Body of pancreas (tissue), 4 donors: ENCODE measurements around the gene C10orf90. TPM values are rescaled to one million over a fixed set of nuclear protein-coding genes. Genes with fewer than 3 reads are reported as not detected.
A peak's percentile ranks its signal among the peaks of the same experiment; 100 is the strongest.

ENCODE experiments used
- ATAC-seq: fragments of 150-250 bp; one replicate; pipeline ENCODE4 v1.9.1; 2016
- DNase-seq, 4 donors: peaks; one replicate each; pipeline ENCODE4 v3.0.0-alpha.2; 2019
- H3K27ac ChIP-seq, 4 donors: fragments of 200-600 bp; sonication (generic); 1 replicate in 3 of 4; 2 replicates in 1 of 4; pipeline versions ENCODE4 v1.5.1 to v1.6.1; 2016 to 2019; ENCODE audit warnings: mild to moderate bottlenecking in 1 of 4, mixed read lengths in 1 of 4, moderate library complexity in 1 of 4
- H3K27me3 ChIP-seq, 2 donors: fragments of 200-600 bp; sonication (generic); one replicate each; pipeline ENCODE4 v1.6.0; 2016; ENCODE audit warnings: mild to moderate bottlenecking in 1 of 2
- H3K36me3 ChIP-seq, 2 donors: fragments of 200-600 bp; sonication (generic); replicated peaks in 1 of 2; 2 replicates each; pipeline ENCODE4 v1.5.1; 2016; ENCODE audit warnings: low read depth in 2 of 2; ENCODE audit not compliant: insufficient read depth in 1 of 2
- H3K4me1 ChIP-seq: fragments of 200-600 bp; sonication (generic); one replicate; pipeline ENCODE4 v1.6.0; 2016
- H3K4me3 ChIP-seq, 2 donors: fragments of 200-600 bp; sonication (generic); 1 replicate in 1 of 2; 2 replicates in 1 of 2; pipeline ENCODE4 v1.5.1; 2016 to 2019
- H3K9me3 ChIP-seq, 3 donors: fragments of 200-600 bp; sonication (generic); 1 replicate in 2 of 3; 2 replicates in 1 of 3; pipeline ENCODE4 v1.5.1; 2016
- CTCF ChIP-seq, 7 experiments: fragments of 450-650 bp in 4 of 7; fragments of 200-600 bp in 3 of 7; sonication (generic) in 3 of 7; IDR thresholded peaks; one replicate each; pipeline ENCODE4 v1.5.1; 2016 to 2019; ENCODE audit warnings: antibody characterized with exemption in 7 of 7
- POLR2A ChIP-seq, 3 donors: fragments of 450-650 bp; IDR thresholded peaks; one replicate each; pipeline ENCODE4 v1.6.1; 2016; ENCODE audit warnings: antibody characterized with exemption in 3 of 3, mild to moderate bottlenecking in 2 of 3
- WGBS, 2 donors: methylation state at CpG; one replicate each; pipeline ENCODE4 v1.1.5; 2017; 5-methylcytosine and 5-hydroxymethylcytosine counted together
- intact Hi-C: fragments of 100-400 bp; cut with DNase I; formaldehyde crosslinking; loops from one replicate; pipeline ENCODE4 v1.15.1; 2023
- total RNA-seq, 2 donors: library from RNA; depleted of rRNA; stranded (reverse); fragments of >200 nt; gene quantifications; one replicate each; pipeline ENCODE4 v1.1.0, GENCODE V29; 2016

C10orf90 gene
- total RNA-seq = not detected

- TF ChIP-seq CTCF (IDR thresholded peaks at IDR 0.05) = no peak
- no peak for TF ChIP-seq POLR2A (IDR thresholded peaks at IDR 0.05)
- no peak for DNase-seq
- Histone ChIP-seq H3K36me3 (no peaks in the 10 kb centered on the region), H3K27ac (peak within 1 kb of the TSS in 1 of 4 donors; percentile 2), H3K27me3 (no peaks in the 10 kb centered on the region), H3K4me3 (no peak within 1 kb of the TSS), H3K9me3 (no peaks in the 10 kb centered on the region), H3K4me1 (no peaks in the 10 kb centered on the region)
- ATAC-seq = no peak
- 67 to 69% methylated on average over 12 of the region's 12 CpGs for WGBS, 2 donors
- intact Hi-C loops = no loop called here
Observed at GRCh38 chr10:126670056-126670894, at the start of gene C10orf90. TSS of gene C10orf90 (minus strand) at chr10:126670693. CDS start at chr10:126670480, 213 bp downstream.

DNA sequence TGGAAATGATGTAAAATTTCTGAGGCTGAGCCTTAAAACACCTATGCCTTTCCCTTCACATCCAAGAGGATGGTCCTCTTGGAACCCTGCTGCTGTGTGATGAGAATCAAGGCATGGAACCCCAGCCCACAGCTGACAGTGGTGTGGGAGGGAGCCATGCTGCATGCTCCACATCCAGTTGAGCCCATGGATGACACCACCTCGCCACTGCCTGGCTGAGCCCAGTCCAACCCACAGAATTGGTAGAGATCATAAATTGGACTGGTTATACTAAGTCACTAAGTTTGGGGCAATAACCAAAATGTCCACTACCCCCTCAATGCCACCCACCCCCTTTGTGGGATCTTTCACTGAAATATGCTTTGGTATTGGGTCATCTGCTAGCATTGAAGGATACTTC is 45.9 kb upstream of the C10orf90 start:
- no peak overlapping the region for H3K4me3 ChIP-seq
- H3K27ac ChIP-seq = no peak overlapping the region
- H3K9me3 ChIP-seq = no peaks in the 10 kb centered on the region
- no peak for TF ChIP-seq POLR2A (IDR thresholded peaks at IDR 0.05)
- no peak for TF ChIP-seq CTCF (IDR thresholded peaks at IDR 0.05)
- intact Hi-C loops = no loop called here
- DNase-seq (no peak), ATAC-seq (no peak)
- no peaks in the 10 kb centered on the region for H3K27me3 ChIP-seq
- no peaks in the 10 kb centered on the region for H3K36me3 ChIP-seq
- 91% methylated on average over 1 of the region's 1 CpG; no CpG with 5 or more reads in 1 of the 2 donors for WGBS, 2 donors
- no peaks in the 10 kb centered on the region for H3K4me1 ChIP-seq

- no peak for TF ChIP-seq CTCF (IDR thresholded peaks at IDR 0.05)
- TF ChIP-seq POLR2A (IDR thresholded peaks at IDR 0.05) = no peak
- no peak overlapping the region for H3K27ac ChIP-seq
- H3K36me3 ChIP-seq = no peaks in the 10 kb centered on the region
- no peaks in the 10 kb centered on the region for H3K9me3 ChIP-seq
- intact Hi-C loops = no loop called here
- 56 to 64% methylated on average over 5 to 7 of the region's 7 CpGs for WGBS, 2 donors
- no peaks in the 10 kb centered on the region for H3K4me1 ChIP-seq
- no peaks in the 10 kb centered on the region for H3K27me3 ChIP-seq
- DNase-seq = no peak
- ATAC-seq = no peak
- H3K4me3 ChIP-seq = no peak overlapping the region
Observed at GRCh38 chr10:126713594-126713993, 43.1 kb upstream of the C10orf90 start.

DNA sequence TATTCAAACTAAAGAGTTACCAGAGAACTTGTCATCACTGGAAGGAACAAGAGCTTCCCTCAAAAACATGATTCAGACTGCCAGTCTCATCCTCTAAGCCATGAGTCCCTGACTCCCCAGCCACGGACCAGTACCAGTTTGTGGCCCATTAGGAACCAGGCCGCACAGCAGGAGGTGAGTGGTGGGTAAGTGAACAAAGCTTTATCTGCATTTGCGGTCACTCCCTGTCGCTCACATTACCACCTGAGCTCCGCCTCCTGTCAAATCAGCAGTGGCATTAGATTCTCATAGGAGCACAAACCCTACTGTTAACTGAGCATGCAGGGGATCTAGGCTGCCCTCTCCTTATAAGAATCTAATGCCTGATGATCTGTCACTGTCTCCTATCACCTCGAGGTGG is 42.2 kb upstream of the C10orf90 start:
- no peak for ATAC-seq
- Histone ChIP-seq H3K27me3 (no peaks in the 10 kb centered on the region), H3K36me3 (no peaks in the 10 kb centered on the region), H3K4me1 (no peaks in the 10 kb centered on the region), H3K27ac (no peak overlapping the region), H3K9me3 (no peaks in the 10 kb centered on the region), H3K4me3 (no peak overlapping the region)
- no peak for DNase-seq
- 59 to 75% methylated on average over 3 to 6 of the region's 6 CpGs for WGBS, 2 donors
- TF ChIP-seq CTCF (IDR thresholded peaks at IDR 0.05) = no peak
- no peak for TF ChIP-seq POLR2A (IDR thresholded peaks at IDR 0.05)
- intact Hi-C loops = no loop called here
